Left lung (tissue), 10 donors: ENCODE results near the gene LUM. TPM values are rescaled to one million over a fixed set of nuclear protein-coding genes. Genes with fewer than 3 reads are reported as not detected.

Source experiments
- ATAC-seq: fragments of 200-7000 bp; cut with Tn5 transposase; one replicate; pipeline ENCODE4 v1.9.1; 2020; ENCODE audit warnings: moderate library complexity
- DNase-seq, 4 donors: peaks; one replicate each; pipeline ENCODE4 v3.0.0-alpha.2; 2013 to 2020
- H3K27ac ChIP-seq, 2 donors: fragments of 200-600 bp; sonication (generic) in 1 of 2; one replicate each; pipeline versions ENCODE4 v1.5.0 to v1.8.0; 2020 to 2021
- H3K27me3 ChIP-seq, 2 donors: fragments of 200-600 bp; sonication (generic) in 1 of 2; one replicate each; pipeline versions ENCODE4 v1.5.0 to v1.8.0; 2020 to 2021
- H3K36me3 ChIP-seq, 2 donors: fragments of 200-600 bp; sonication (generic) in 1 of 2; one replicate each; pipeline versions ENCODE4 v1.5.0 to v1.8.0; 2020 to 2021
- H3K4me1 ChIP-seq, 2 donors: fragments of 200-600 bp; one replicate each; pipeline ENCODE4 v1.8.0; 2021
- H3K4me3 ChIP-seq, 2 donors: fragments of 200-600 bp; sonication (generic) in 1 of 2; one replicate each; pipeline versions ENCODE4 v1.5.0 to v1.8.0; 2020 to 2021; ENCODE audit warnings: mild to moderate bottlenecking in 1 of 2
- H3K9me3 ChIP-seq, 2 donors: fragments of 200-600 bp; sonication (generic) in 1 of 2; one replicate each; pipeline versions ENCODE4 v1.5.0 to v1.8.0; 2020 to 2021
- CTCF ChIP-seq, 2 donors: fragments of 200-600 bp; sonication (generic) in 1 of 2; IDR thresholded peaks; one replicate each; pipeline versions ENCODE4 v1.5.0 to v1.8.0; 2021; ENCODE audit warnings: antibody characterized with exemption in 2 of 2
- intact Hi-C, 2 donors: fragments of 100-400 bp; cut with DNase I; formaldehyde crosslinking; loops; one replicate each; pipeline versions ENCODE4 v1.11.2 to v1.14.2; 2022
- polyA plus RNA-seq, 6 donors: library from polyadenylated mRNA; unstranded; fragments of 120-200 nt; gene quantifications; one replicate each; pipeline ENCODE4 v1.2.1, GENCODE V29; 2013; ENCODE audit not compliant: insufficient read length in 6 of 6
- total RNA-seq, 2 donors: library from RNA; stranded (reverse); fragmentation: NEBNext Ultra II Directional; extraction: Animal tissue kit (Norgen Biotek cat#: 25700); gene quantifications; one replicate each; pipeline ENCODE4 v1.2.1, GENCODE V29; 2021
- donor health status: DM: no; HTN: yes; CAD: no.
- donor health status: DM: no; HTN: no; CAD: no.

The LUM gene
- total and polyA plus RNA-seq, 8 donors: 605 to 1,088 (median 884) TPM

- TF ChIP-seq CTCF (IDR thresholded peaks at IDR 0.05): no peak
- intact Hi-C loops: no loop called here
- DNase-seq (no peak), ATAC-seq (no peak)
- Histone ChIP-seq H3K9me3 (no peaks in the 10 kb centered on the region), H3K4me1 (no peaks in the 10 kb centered on the region), H3K36me3 (no peaks in the 10 kb centered on the region), H3K27ac (peak overlapping the region in 1 of 2 donors; percentile 17), H3K4me3 (no peak overlapping the region), H3K27me3 (no peaks in the 10 kb centered on the region)
These were observed 16.0 kb upstream of the LUM start for GRCh38 chr12:91127306-91127705.

- Histone ChIP-seq H3K27me3 (no peaks in the 10 kb centered on the region), H3K27ac (peak overlapping the region in 1 of 2 donors; percentile 17), H3K4me1 (no peaks in the 10 kb centered on the region), H3K4me3 (no peak overlapping the region), H3K36me3 (no peaks in the 10 kb centered on the region), H3K9me3 (no peaks in the 10 kb centered on the region)
- ATAC-seq: peak; percentile 33
- TF ChIP-seq CTCF (IDR thresholded peaks at IDR 0.05): no peak
- no peak for DNase-seq
- intact Hi-C loops: no loop called here
These were observed 15.2 kb upstream of the LUM start for GRCh38 chr12:91126516-91126915.

GRCh38 chr12:91123236-91123916, 12.1 kb upstream of the LUM start:
- TF ChIP-seq CTCF (IDR thresholded peaks at IDR 0.05): no peak
- Histone ChIP-seq H3K27ac (no peak overlapping the region), H3K9me3 (no peaks in the 10 kb centered on the region), H3K27me3 (no peaks in the 10 kb centered on the region), H3K4me1 (no peaks in the 10 kb centered on the region), H3K4me3 (no peak overlapping the region), H3K36me3 (no peaks in the 10 kb centered on the region)
- intact Hi-C loops: no loop called here
- ATAC-seq (no peak), DNase-seq (no peak)

GRCh38 chr12:91120781-91121180, 9.5 kb upstream of the LUM start:
- intact Hi-C loops: no loop called here
- no peak for TF ChIP-seq CTCF (IDR thresholded peaks at IDR 0.05)
- ATAC-seq: no peak
- H3K36me3 ChIP-seq: no peaks in the 10 kb centered on the region
- H3K27me3 ChIP-seq: no peaks in the 10 kb centered on the region
- H3K9me3 ChIP-seq: no peaks in the 10 kb centered on the region
- no peak for DNase-seq
- no peak overlapping the region for H3K27ac ChIP-seq
- H3K4me1 ChIP-seq: no peaks in the 10 kb centered on the region
- H3K4me3 ChIP-seq: no peak overlapping the region

GRCh38 chr12:91119089-91119488, 7.8 kb upstream of the LUM start:
- DNase-seq (no peak), ATAC-seq (no peak)
- Histone ChIP-seq H3K27ac (no peak overlapping the region), H3K9me3 (no peaks in the 10 kb centered on the region), H3K36me3 (no peaks in the 10 kb centered on the region), H3K4me1 (no peaks in the 10 kb centered on the region), H3K27me3 (no peaks in the 10 kb centered on the region), H3K4me3 (no peak overlapping the region)
- no peak for TF ChIP-seq CTCF (IDR thresholded peaks at IDR 0.05)
- intact Hi-C loops: no loop called here
